ENCODE measurements around the gene INMT. TPM values are rescaled to one million over a fixed set of nuclear protein-coding genes. Genes with fewer than 3 reads are reported as not detected.

Gene INMT
- total and polyA plus RNA-seq, 2 of the 8 experiments (the other 6 are each of a cell fraction or from before 2014, with no cell fraction given) = 0.60 to 0.94 TPM

DNA sequence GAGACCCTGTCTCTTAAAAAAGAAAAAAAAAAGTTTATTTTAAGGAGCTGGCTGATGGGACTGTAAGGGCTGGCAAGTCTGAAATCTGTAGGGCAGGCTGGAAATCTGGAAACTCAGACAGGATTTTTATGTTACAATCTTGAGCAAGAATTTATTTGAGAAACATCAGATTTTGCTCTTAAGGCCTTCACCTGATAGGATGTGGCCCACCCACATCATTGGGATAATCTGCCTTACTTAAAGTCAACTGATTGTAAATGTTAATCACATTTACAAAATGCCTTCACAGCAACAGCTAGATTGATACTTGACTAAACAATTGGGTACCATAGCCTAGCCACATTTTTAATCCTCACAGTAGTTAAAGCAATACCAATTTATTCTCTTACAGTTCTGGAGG, 30.8 kb downstream of the INMT start:
- ChIA-PET POLR2A (ENCODE audit: partially characterized antibody) (interaction anchor here (1.0 kb wide), 1 partner anchor 165 kb away, joined by 3 read pairs; no protein-coding TSS in a partner anchor), CTCF (ENCODE audit: partially characterized antibody) (interaction anchor here (1.0 to 2.0 kb wide), 4 partner anchors 9 to 42 kb away, joined by 3 to 6 read pairs (median 6); no protein-coding TSS in a partner anchor)
- H3K79me2 ChIP-seq (ENCODE audit: control insufficient read depth in 1 of 2, insufficient read depth in 2 of 2, low read length in 2 of 2) = no peaks in the 10 kb centered on the region
- no peak overlapping the region for H3K4ac ChIP-seq (replicated peaks; ENCODE audit: insufficient read length, low read depth, low read length)
- FAIRE-seq (no peak), DNase-seq (ENCODE audit: low read depth in 1 of 2, low spot score in 2 of 2) (no peak)
- no peak overlapping the region for H3K4me2 ChIP-seq (ENCODE audit: insufficient read depth in 1 of 2, low read depth in 2 of 2, low read length in 2 of 2)
- no peak overlapping the region for H3K9ac ChIP-seq (replicated peaks in 1 of 4; ENCODE audit: extremely low read depth in 1 of 4, low read depth in 3 of 4, low read length in 3 of 4)
- H3K23ac ChIP-seq (ENCODE audit: insufficient read length) = no peak overlapping the region
- peaks cover 0 to 1% of the 10 kb centered on the region in 2 experiments for H4K20me1 ChIP-seq (replicated peaks in 1 of 2; ENCODE audit: control insufficient read depth in 1 of 2, insufficient read depth in 2 of 2, low read length in 2 of 2)
- no peak overlapping the region for H3K56ac ChIP-seq (replicated peaks; ENCODE audit: insufficient read length, low read depth, low read length)
- H2AFZ ChIP-seq (ENCODE audit: low read length) = no peak overlapping the region
- H3K23me2 ChIP-seq (ENCODE audit: low read depth, low read length) = no peaks in the 10 kb centered on the region; the same call in 1 of the 2 replicates
- no peak overlapping the region for H4K91ac ChIP-seq (replicated peaks; ENCODE audit: insufficient read length, low read length)
- no peak overlapping the region for H4K8ac ChIP-seq (ENCODE audit: extremely low read depth, insufficient read depth, low read length)
- no peak overlapping the region for H3K18ac ChIP-seq (ENCODE audit: extremely low read depth, low read length)
- H3K79me1 ChIP-seq (ENCODE audit: low read depth, low read length) = no peaks in the 10 kb centered on the region
- no peak overlapping the region for H2BK12ac ChIP-seq (ENCODE audit: low read depth, low read length)
- no peaks in the 10 kb centered on the region for H3K9me3 ChIP-seq (ENCODE audit: insufficient read depth in 2 of 2, low read depth in 1 of 2, low read length in 1 of 2)
- no peak overlapping the region for H3K14ac ChIP-seq (ENCODE audit: insufficient read length)
- no peak overlapping the region for H3K27ac ChIP-seq (ENCODE audit: low read depth, low read length)
- no peak for TF ChIP-seq SP1 (IDR thresholded peaks at IDR 0.05; ENCODE audit: low read depth, low read length)
- no peak for TF ChIP-seq GABPA (IDR thresholded peaks at IDR 0.05; ENCODE audit: borderline replicate concordance, insufficient read depth, low read length)
- H3K4me3 ChIP-seq (ENCODE audit: extremely low read depth in 1 of 4, insufficient read depth in 2 of 4, low read depth in 3 of 4, low read length in 4 of 4) = no peak overlapping the region
- H2BK20ac ChIP-seq (ENCODE audit: low read length) = no peak overlapping the region
- H2BK120ac ChIP-seq (replicated peaks; ENCODE audit: low read depth, low read length) = no peak overlapping the region
- H3K4me1 ChIP-seq (replicated peaks in 1 of 4; ENCODE audit: control insufficient read depth in 3 of 4, insufficient read depth in 4 of 4, low read length in 3 of 4) = no peaks in the 10 kb centered on the region
- H3K27me3 ChIP-seq (replicated peaks in 1 of 4; ENCODE audit: control insufficient read depth in 3 of 4, extremely low read depth in 1 of 4, insufficient read depth in 3 of 4, low read length in 3 of 4) = no peaks in the 10 kb centered on the region
- no peak overlapping the region for H4K5ac ChIP-seq (ENCODE audit: insufficient read length, low read depth, low read length)
- H2AK5ac ChIP-seq (ENCODE audit: low read depth, low read length) = no peak overlapping the region
- H2BK15ac ChIP-seq (ENCODE audit: low read length) = no peak overlapping the region
- H2BK5ac ChIP-seq (ENCODE audit: low read depth, low read length) = no peak overlapping the region
- H3K36me3 ChIP-seq (ENCODE audit: control insufficient read depth in 2 of 4, insufficient read depth in 4 of 4, low read length in 3 of 4) = peaks cover 0 to 3% (median 0%) of the 10 kb centered on the region in 4 experiments; a peak in 3 of 8 replicates
